PFSK-1 (cell line): ENCODE data around the gene TMEM132E.

ENCODE experiments used
- FOXP2 ChIP-seq: optimal IDR thresholded peaks from 2 replicates; pipeline ENCODE3; 2011; ENCODE audit warnings: borderline replicate concordance, control low read depth, inconsistent platforms; ENCODE audit not compliant: insufficient read depth; ENCODE audit errors: extremely low read length, extremely low read depth
- POLR2AphosphoS5 ChIP-seq: IDR thresholded peaks from 2 replicates; pipeline ENCODE4 v1.6.1; 2012; ENCODE audit warnings: low read depth, mild to moderate bottlenecking, control low read depth, low read length, moderate library complexity
- REST ChIP-seq, 2 experiments: IDR thresholded peaks; 2 replicates each; pipeline versions ENCODE4 v1.6.1 to v1.8.0; 2011 to 2012; ENCODE audit warnings: low read depth in 2 of 2, low read length in 2 of 2, control low read depth in 1 of 2, inconsistent platforms in 1 of 2, mild to moderate bottlenecking in 1 of 2, moderate library complexity in 1 of 2; ENCODE audit not compliant: insufficient read depth in 1 of 2
- SIN3A ChIP-seq: IDR thresholded peaks from 2 replicates; pipeline ENCODE4 v1.6.1; 2012; ENCODE audit warnings: mild to moderate bottlenecking, low read length, moderate library complexity, borderline replicate concordance; ENCODE audit not compliant: insufficient read depth
- TAF1 ChIP-seq: IDR thresholded peaks from 2 replicates; pipeline ENCODE4 v1.6.1; 2012; ENCODE audit warnings: low read length, control low read depth, borderline replicate concordance; ENCODE audit not compliant: insufficient read depth

Gene TMEM132E

DNA sequence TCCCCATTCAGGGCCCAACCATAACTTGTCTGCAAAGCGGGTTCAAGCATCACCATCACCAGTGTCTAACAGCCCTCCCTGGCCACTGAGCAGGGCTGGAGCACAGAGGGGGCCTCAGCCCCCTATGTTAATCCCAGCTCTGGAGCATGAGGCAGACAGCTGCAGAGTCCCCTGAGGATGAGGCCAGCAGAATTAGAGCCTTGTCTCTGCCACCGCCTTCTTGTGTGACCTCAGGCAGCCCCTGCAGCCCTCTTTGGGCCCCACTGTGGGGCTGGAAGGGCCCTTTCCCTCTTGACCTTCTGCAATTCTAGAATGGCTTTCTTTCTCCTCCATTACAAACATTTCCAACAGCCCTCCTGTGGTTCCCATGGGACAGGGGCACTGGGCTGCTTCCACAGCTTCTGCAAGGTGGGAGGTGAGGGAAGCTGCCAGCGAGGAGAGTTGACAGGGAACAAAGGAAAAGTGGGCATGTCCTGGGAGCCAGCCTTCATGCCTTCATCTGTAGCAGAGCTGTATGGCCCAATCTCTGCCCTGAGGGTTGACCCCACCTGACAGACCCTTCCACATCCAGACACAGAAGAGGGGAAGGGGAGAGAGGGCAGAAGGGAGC is 65.7 kb downstream of the TMEM132E start:
- TF ChIP-seq FOXP2 (no peak), SIN3A (no peak), POLR2AphosphoS5 (no peak), REST (IDR thresholded peaks at IDR 0.05; ENCODE audit: insufficient read depth in 1 of 2, low read depth in 2 of 2, low read length in 2 of 2) (no peak), TAF1 (no peak)

DNA sequence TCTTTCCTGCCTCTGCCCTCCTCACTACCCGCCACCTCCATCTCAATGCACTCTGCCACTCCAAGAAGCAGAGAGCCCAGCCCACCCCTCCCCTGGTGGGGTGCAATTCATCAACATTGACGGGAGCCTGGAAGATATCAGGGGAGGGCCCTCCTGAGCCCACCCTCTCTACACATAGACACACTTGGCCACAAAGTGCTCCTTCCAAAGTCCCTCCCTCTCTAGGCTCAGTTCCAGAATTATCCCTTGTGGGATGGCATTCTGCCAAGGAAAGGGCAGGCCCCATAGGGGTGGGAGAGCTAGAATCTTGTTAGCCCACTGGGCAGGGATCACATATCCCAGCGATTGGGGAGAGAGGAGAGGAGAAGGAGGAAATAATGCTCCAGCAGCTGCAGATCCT is 66.2 kb downstream of the TMEM132E start:
- TF ChIP-seq SIN3A (no peak), REST (IDR thresholded peaks at IDR 0.05; ENCODE audit: insufficient read depth in 1 of 2, low read depth in 2 of 2, low read length in 2 of 2) (no peak), TAF1 (no peak), FOXP2 (no peak), POLR2AphosphoS5 (no peak)

DNA sequence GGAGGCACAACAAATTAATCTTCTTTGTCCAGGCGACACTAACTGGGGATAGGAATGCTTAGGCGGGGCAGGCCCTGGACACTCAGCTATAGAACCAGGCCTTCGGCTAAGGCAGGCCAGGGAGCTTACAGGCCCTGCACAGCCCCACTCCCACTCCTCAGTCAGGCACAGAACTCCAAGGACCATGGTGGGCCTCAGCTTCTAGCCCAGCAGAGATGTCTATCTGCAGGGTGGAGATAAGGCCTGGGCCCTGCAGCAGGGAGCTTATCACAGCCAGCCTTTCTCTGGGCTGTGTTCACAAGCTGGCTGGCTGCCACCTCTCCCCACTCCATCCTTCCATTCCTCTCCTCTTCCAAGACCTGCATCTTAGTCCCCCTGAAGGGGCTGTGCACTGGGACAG is 68.1 kb downstream of the TMEM132E start:
- TF ChIP-seq FOXP2 = no peak
- no peak for TF ChIP-seq REST (IDR thresholded peaks at IDR 0.05; ENCODE audit: insufficient read depth in 1 of 2, low read depth in 2 of 2, low read length in 2 of 2)
- TF ChIP-seq SIN3A = no peak
- no peak for TF ChIP-seq POLR2AphosphoS5
- no peak for TF ChIP-seq TAF1

DNA sequence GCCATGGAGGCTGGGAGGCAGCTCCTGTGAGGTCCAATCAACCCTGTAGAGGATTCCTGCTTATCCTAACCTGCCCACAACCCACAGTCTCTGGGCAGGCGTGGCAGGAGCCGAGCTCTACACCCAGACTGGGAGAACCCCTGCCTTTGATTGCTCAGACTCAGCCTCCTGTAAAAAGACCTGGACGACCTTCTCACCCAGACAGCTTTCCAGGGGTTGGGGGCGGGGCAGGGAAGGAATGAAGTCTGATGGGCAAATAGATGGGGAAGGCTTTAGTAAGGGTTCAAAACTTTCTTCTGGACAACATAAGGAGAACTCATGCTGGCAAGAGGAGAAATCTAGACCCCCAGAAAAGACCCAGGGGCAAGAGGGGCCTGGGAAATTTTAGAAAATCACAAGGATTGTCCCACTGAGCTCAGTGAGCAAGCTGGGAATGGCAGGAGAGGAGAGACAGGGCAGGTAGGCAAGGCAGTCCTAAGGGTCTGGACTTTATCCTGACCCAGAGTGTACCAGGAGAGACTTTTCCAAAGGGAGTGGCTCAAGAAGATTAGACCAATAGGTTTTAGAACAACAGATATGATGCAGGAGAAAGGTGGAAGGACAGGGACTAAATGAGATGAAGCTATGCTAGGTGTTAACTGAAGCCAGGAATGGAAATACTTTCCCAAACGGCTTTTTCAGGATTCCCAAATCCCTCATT is 70.8 kb downstream of the TMEM132E start:
- no peak for TF ChIP-seq TAF1
- no peak for TF ChIP-seq SIN3A
- no peak for TF ChIP-seq REST (IDR thresholded peaks at IDR 0.05; ENCODE audit: insufficient read depth in 1 of 2, low read depth in 2 of 2, low read length in 2 of 2)
- no peak for TF ChIP-seq FOXP2
- no peak for TF ChIP-seq POLR2AphosphoS5
